ENCODE measurements around the gene WFIKKN1. TPM values are rescaled to one million over a fixed set of nuclear protein-coding genes. Genes with fewer than 3 reads are reported as not detected.

Gene WFIKKN1
- total RNA-seq, 1 donor from 2014 or later, result 1.2 TPM

DNA sequence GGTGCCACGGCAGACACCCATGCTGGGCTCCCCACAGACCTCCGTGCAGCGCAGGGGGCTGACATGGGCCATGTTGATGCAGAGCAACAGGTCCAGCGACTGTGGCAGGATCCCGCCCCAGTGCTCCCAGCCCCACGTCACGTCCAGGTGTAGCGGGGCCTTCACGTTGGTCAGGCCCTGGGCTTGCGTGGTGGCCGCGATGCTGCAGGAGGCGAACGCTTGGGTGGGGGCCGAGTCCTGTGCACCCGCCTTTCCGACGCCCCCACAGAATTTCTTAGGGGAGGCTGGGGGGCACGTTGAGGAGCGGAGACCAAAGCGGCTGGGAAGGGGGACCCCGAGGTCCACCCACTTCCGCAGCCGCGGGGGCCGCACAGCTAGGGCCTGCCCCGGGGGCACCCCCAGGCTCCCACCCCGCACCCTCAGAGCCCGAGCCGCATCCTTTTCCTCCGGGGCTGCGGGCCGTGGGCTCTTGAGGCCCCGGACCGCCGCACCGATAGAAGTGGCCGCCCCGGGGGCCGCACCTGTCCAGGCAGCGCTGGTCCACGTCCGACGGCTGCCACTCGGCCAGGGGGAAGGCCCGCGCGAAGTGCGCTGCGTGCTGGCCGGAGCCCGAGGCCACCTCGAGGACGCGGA lies 4.9 kb downstream of the WFIKKN1 start:
- peak overlapping the region; percentile 92 for H3K27ac ChIP-seq
- DNase-seq (no peak), ATAC-seq (no peak)
- TF ChIP-seq CTCF (IDR thresholded peaks at IDR 0.05), result no peak
- intact Hi-C loops (cut with DNase I), result no loop called here
- peak overlapping the region; percentile 95 for H3K4me3 ChIP-seq
- peaks cover 5% of the 10 kb centered on the region for H3K36me3 ChIP-seq
- H3K27me3 ChIP-seq (ENCODE audit: low read depth), result no peaks in the 10 kb centered on the region
- H3K9me3 ChIP-seq, result no peaks in the 10 kb centered on the region
- peaks cover 27% of the 10 kb centered on the region for H3K4me1 ChIP-seq

- intact Hi-C loops (cut with DNase I), result no loop called here
- H3K4me1 ChIP-seq, result peaks cover 20% of the 10 kb centered on the region
- H3K4me3 ChIP-seq, result peak within 1 kb of the TSS; percentile 95
- TF ChIP-seq CTCF (IDR thresholded peaks at IDR 0.05), result peak; percentile 29
- H3K27ac ChIP-seq, result peak within 1 kb of the TSS; percentile 92
- DNase-seq (peak; percentile 98), ATAC-seq (peak; percentile 92 to 95)
- H3K27me3 ChIP-seq (ENCODE audit: low read depth), result no peaks in the 10 kb centered on the region
- no peaks in the 10 kb centered on the region for H3K9me3 ChIP-seq
- H3K36me3 ChIP-seq, result peaks cover 5% of the 10 kb centered on the region
Observed at GRCh38 chr16:636206-637080, 5.7 kb downstream of the WFIKKN1 start, which contains the start of gene METTL26. Gene METTL26, minus strand, starts transcription at chr16:636305. Its CDS starts 15 bp downstream, at chr16:636290.

GRCh38 chr16:637081-638018 lies 6.6 kb downstream of the WFIKKN1 start:
- TF ChIP-seq CTCF (IDR thresholded peaks at IDR 0.05), result no peak

GRCh38 chr16:638034-638543 lies 7.3 kb downstream of the WFIKKN1 start:
- Histone ChIP-seq H3K27ac (no peak overlapping the region), H3K4me1 (peaks cover 28% of the 10 kb centered on the region), H3K27me3 (ENCODE audit: low read depth) (no peaks in the 10 kb centered on the region), H3K36me3 (peaks cover 2% of the 10 kb centered on the region), H3K9me3 (no peaks in the 10 kb centered on the region), H3K4me3 (no peak overlapping the region)
- intact Hi-C loops (cut with DNase I), result no loop called here
- ATAC-seq, result no peak
- no peak for DNase-seq
- TF ChIP-seq CTCF (IDR thresholded peaks at IDR 0.05), result no peak

More at GRCh38 chr16:637081-638018, 6.6 kb downstream of the WFIKKN1 start:
- Histone ChIP-seq H3K4me3 (peak overlapping the region; percentile 95), H3K27ac (peak overlapping the region; percentile 92), H3K9me3 (no peaks in the 10 kb centered on the region), H3K4me1 (peaks cover 21% of the 10 kb centered on the region), H3K36me3 (peaks cover 5% of the 10 kb centered on the region), H3K27me3 (ENCODE audit: low read depth) (no peaks in the 10 kb centered on the region)
- intact Hi-C loops (cut with DNase I), result no loop called here
- ATAC-seq (peak; percentile 90 to 91), DNase-seq (peak; percentile 91)

- H3K27ac ChIP-seq, result no peak overlapping the region
- ATAC-seq, result no peak
Observed at GRCh38 chr16:638836-639235, 8.1 kb downstream of the WFIKKN1 start.

More at GRCh38 chr16:638836-639235, 8.1 kb downstream of the WFIKKN1 start:
- H3K4me3 ChIP-seq, result no peak overlapping the region
- intact Hi-C loops (cut with DNase I), result no loop called here
- TF ChIP-seq CTCF (IDR thresholded peaks at IDR 0.05), result no peak
- peaks cover 35% of the 10 kb centered on the region for H3K4me1 ChIP-seq
- no peaks in the 10 kb centered on the region for H3K9me3 ChIP-seq
- no peaks in the 10 kb centered on the region for H3K36me3 ChIP-seq
- no peaks in the 10 kb centered on the region for H3K27me3 ChIP-seq (ENCODE audit: low read depth)
- DNase-seq, result no peak

All from lower lobe of right lung (tissue), 2 donors.